Pancreas (tissue), 10 donors: ENCODE results near the gene PRKCE. TPM values are rescaled to one million over a fixed set of nuclear protein-coding genes. Genes with fewer than 3 reads are reported as not detected.

ENCODE experiments used
- ATAC-seq, 4 donors: fragments of 200-7000 bp; cut with Tn5 transposase; one replicate each; pipeline versions ENCODE4 v1.8.0 to v1.9.1; 2020; ENCODE audit warnings: mild to moderate bottlenecking in 4 of 4, moderate library complexity in 4 of 4
- DNase-seq, 6 donors: peaks; one replicate each; pipeline ENCODE4 v3.0.0-alpha.2; 2020
- FAIRE-seq: peaks from 2 replicates; lab custom pipeline; 2012; peaks lifted over from hg19 to GRCh38; lab: Jason Lieb, UNC
- H3K27ac ChIP-seq, 4 donors: fragments of 200-600 bp; sonication (generic); 1 replicate in 3 of 4; 2 replicates in 1 of 4; pipeline versions ENCODE4 v1.5.0 to v1.8.0; 2020
- H3K27me3 ChIP-seq, 4 donors: fragments of 200-600 bp; one replicate each; pipeline ENCODE4 v1.8.0; 2021
- H3K36me3 ChIP-seq, 3 donors: fragments of 200-600 bp; sonication (generic) in 1 of 3; one replicate each; pipeline versions ENCODE4 v1.5.0 to v1.8.0; 2020 to 2021
- H3K4me1 ChIP-seq, 3 donors: fragments of 200-600 bp; one replicate each; pipeline ENCODE4 v1.8.0; 2021
- H3K4me3 ChIP-seq, 4 donors: fragments of 200-600 bp; sonication (generic) in 2 of 4; one replicate each; pipeline versions ENCODE4 v1.5.0 to v1.8.0; 2020 to 2021
- H3K9me3 ChIP-seq, 4 donors: fragments of 200-600 bp; one replicate each; pipeline ENCODE4 v1.8.0; 2021
- WGBS, 2 donors: extraction: QIAGEN DNeasy Blood & Tissue Kit; methylation state at CpG; one replicate each; pipeline ENCODE4 v1.1.7; 2013; 5-methylcytosine and 5-hydroxymethylcytosine counted together
- intact Hi-C, 3 donors: fragments of 100-400 bp; cut with DNase I; formaldehyde crosslinking; loops; one replicate each; pipeline versions ENCODE4 v1.11.1 to v1.14.2; 2022
- polyA plus RNA-seq, 2 donors: library from polyadenylated mRNA; stranded (reverse); fragments of 200-250 nt; gene quantifications; one replicate each; pipeline ENCODE4 v1.2.3, GENCODE V29; 2013
- total RNA-seq, 6 donors: library from RNA; stranded (reverse); fragmentation: NEBNext Ultra II Directional in 4 of 6; extraction: Animal tissue kit (Norgen Biotek cat#: 25700) in 4 of 6; gene quantifications; one replicate each; pipeline versions ENCODE4 v1.2.1 to v1.2.4, GENCODE V29; 2021 to 2023
- TF ChIP-seq, protein P1 (sequence below), 4 donors: fragments of 200-600 bp; sonication (generic) in 3 of 4; IDR thresholded peaks; one replicate each; pipeline versions ENCODE4 v1.5.0 to v1.8.0; 2021; ENCODE audit warnings: antibody characterized with exemption in 4 of 4
- donor health status: healthy with polysubstance abuse.
- donor health status: DM: no; HTN: no; CAD: no; lungs with moderate emphysema.
- donor health status: DM: no; HTN: no; CAD: no.
- donor health status: control.
- donor health status: control.
- donor health status: Bipolar disorder and iron deficiency.
- donor health status: DM: yes; HTN: yes; CAD: no.
- donor health status: DM: no; HTN: no; CAD: no.
- donor health status: DM: no; HTN: no; CAD: no.
- donor health status: DM: yes; HTN: yes; CAD: no.

The PRKCE gene
- total and polyA plus RNA-seq, 8 donors = 4.0 to 19.4 (median 10.0) TPM

DNA sequence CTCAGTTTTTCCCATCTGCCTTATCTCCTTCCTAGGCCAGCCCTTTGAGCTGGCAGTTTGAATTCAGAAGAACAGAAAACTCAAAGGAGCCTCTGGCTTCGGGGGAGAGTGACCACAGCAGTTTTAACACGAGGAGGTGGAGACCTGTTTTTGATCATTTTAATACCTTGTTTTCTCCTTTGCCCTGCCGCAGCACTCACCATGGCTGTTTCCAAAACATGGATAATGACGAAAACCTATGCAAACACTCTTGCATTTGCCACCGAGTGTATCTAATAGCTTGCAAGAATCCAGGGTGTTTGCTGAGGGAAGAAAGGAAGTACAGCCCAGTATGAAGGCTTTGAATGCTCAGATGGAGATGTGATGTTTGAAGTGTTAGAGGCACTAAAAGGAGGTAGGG is 167.1 kb downstream of the PRKCE start:
- no peaks in the 10 kb centered on the region for H3K36me3 ChIP-seq
- TF ChIP-seq, protein P1, sequence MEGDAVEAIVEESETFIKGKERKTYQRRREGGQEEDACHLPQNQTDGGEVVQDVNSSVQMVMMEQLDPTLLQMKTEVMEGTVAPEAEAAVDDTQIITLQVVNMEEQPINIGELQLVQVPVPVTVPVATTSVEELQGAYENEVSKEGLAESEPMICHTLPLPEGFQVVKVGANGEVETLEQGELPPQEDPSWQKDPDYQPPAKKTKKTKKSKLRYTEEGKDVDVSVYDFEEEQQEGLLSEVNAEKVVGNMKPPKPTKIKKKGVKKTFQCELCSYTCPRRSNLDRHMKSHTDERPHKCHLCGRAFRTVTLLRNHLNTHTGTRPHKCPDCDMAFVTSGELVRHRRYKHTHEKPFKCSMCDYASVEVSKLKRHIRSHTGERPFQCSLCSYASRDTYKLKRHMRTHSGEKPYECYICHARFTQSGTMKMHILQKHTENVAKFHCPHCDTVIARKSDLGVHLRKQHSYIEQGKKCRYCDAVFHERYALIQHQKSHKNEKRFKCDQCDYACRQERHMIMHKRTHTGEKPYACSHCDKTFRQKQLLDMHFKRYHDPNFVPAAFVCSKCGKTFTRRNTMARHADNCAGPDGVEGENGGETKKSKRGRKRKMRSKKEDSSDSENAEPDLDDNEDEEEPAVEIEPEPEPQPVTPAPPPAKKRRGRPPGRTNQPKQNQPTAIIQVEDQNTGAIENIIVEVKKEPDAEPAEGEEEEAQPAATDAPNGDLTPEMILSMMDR (IDR thresholded peaks at IDR 0.05) = no peak
- ATAC-seq (no peak), DNase-seq (no peak), FAIRE-seq (no peak)
- 81 to 83% methylated on average over 5 of the region's 5 CpGs for WGBS, 2 donors
- no peak overlapping the region for H3K4me3 ChIP-seq
- no peaks in the 10 kb centered on the region for H3K9me3 ChIP-seq
- H3K27me3 ChIP-seq = no peaks in the 10 kb centered on the region
- intact Hi-C loops = no loop called here
- H3K4me1 ChIP-seq = peaks cover 33 to 46% (median 44%) of the 10 kb centered on the region in 3 donors
- H3K27ac ChIP-seq = no peak overlapping the region

DNA sequence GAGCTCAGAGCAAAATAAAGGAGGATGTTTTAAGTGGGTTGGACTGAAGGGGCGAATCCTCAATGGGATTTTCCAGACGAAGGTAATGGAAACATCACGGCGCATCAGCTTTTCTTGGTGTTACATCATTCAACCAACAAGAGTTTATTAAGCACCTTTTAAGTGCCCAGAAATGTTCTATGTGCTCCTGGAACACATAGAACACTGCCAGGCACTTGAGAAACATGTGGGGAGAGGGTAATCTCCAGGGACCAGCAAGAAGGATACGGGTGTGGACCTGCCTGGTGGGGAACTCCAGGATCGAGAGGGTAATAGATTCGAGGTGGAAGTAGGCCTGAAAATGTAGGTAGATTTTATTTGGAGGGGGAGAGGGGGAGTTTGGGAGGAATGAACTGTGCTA is 168.6 kb downstream of the PRKCE start:
- H3K27ac ChIP-seq = no peak overlapping the region
- peaks cover 33 to 52% (median 49%) of the 10 kb centered on the region in 3 donors for H3K4me1 ChIP-seq
- WGBS, 2 donors = 97% methylated on average over 7 of the region's 7 CpGs
- H3K27me3 ChIP-seq = no peaks in the 10 kb centered on the region
- TF ChIP-seq, protein P1 (IDR thresholded peaks at IDR 0.05) = no peak
- no peak overlapping the region for H3K4me3 ChIP-seq
- DNase-seq (no peak), FAIRE-seq (no peak), ATAC-seq (no peak)
- no peaks in the 10 kb centered on the region for H3K9me3 ChIP-seq
- H3K36me3 ChIP-seq = no peaks in the 10 kb centered on the region
- intact Hi-C loops = no loop called here

DNA sequence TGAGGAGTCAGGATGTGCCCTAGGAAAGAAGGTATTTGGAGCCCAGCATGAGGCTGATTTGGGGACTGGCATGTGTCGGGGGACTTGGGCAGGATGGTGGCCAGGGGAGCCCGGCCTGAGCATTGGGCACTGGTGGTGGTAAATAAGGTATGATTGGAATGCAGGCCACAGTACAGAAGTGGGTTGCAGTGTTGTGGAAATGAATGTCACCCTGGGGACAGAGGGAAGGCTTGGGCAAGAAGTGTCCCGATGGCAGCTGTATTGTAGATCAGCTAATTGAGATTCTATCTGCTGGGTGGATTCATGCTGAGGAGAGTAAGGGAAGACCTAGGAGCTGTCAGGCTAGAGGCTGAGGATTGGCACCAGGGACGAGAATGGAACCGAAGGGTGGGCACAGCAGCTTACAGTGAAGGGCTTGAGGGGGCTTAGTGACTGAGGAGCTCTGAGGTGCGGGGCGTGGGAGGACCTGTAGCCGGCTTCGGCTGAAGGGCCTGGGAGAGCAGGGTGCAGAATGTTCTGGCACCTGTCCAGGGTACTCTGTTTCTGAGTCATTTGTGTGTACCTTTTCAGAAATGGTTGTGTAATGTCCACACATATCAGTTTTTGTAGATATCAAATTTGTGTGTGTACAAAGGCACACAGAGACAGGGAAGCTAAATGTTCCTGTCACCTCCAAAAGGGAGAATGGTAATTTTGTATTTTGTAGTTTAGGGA is 170.2 kb downstream of the PRKCE start:
- H3K27ac ChIP-seq = peak overlapping the region; percentile 60 to 81 (median 68)
- DNase-seq (peak; percentile 71 to 90 (median 86)), FAIRE-seq (no peak), ATAC-seq (peak; percentile 78 to 88 (median 80))
- H3K4me1 ChIP-seq = peaks cover 23 to 38% (median 35%) of the 10 kb centered on the region in 3 donors
- intact Hi-C loops = no loop called here
- H3K27me3 ChIP-seq = no peaks in the 10 kb centered on the region
- no peaks in the 10 kb centered on the region for H3K9me3 ChIP-seq
- 30 to 31% methylated on average over 9 of the region's 9 CpGs for WGBS, 2 donors
- TF ChIP-seq, protein P1 (IDR thresholded peaks at IDR 0.05) = no peak
- H3K4me3 ChIP-seq = no peak overlapping the region
- no peaks in the 10 kb centered on the region for H3K36me3 ChIP-seq

DNA sequence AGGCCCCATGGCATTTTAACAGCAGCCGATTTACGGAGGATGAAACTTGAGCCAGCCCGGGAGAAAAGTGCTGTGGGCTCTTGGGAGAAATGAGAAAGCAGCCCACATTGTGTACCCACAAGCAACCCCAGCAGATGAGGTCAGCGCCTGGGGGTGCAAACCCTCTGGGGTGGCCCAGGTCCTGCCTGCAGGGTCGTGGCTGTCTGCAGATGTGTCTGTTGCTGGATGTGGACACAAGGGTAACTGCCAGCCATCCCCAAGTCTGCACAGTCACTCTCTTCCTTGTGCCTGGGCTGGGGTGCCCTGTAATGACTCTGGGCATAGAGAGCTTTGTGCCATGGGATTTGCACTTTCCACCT is 170.8 kb downstream of the PRKCE start:
- Histone ChIP-seq H3K27ac (peak overlapping the region; percentile 60 to 81 (median 68)), H3K27me3 (no peaks in the 10 kb centered on the region), H3K4me1 (peaks cover 23 to 38% (median 35%) of the 10 kb centered on the region in 3 donors), H3K9me3 (no peaks in the 10 kb centered on the region), H3K36me3 (no peaks in the 10 kb centered on the region), H3K4me3 (no peak overlapping the region)
- DNase-seq (peak in 4 of 6 donors; percentile 25 to 53 (median 40)), ATAC-seq (peak; percentile 7 to 42 (median 16)), FAIRE-seq (no peak)
- TF ChIP-seq, protein P1 (IDR thresholded peaks at IDR 0.05) = no peak
- WGBS, 2 donors = 21 to 29% methylated on average over 5 of the region's 5 CpGs
- intact Hi-C loops = no loop called here

DNA sequence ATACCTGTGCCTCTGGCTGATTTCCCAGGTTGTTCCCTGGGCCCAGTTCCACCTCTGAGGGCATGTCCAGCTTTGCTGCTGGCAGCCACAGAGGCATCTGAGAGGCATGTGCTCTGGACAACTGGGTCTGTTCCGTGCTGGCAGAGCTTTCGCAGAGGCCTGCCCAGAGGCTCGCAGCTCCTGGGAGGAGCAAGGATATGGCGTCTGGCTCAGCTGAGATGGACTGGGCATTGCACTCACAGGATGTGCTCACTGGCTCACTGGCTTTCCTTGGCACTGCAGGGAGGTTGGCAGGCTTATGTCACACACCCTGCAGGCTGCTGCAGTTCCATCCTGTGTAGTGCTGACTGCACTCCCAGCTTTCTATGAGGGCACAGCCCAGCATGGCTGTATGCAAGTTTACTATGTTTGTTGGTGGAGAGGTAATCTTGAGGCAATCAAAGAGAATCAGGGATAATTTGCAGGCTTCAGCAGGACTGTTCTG is 172.3 kb downstream of the PRKCE start:
- ATAC-seq (peak; percentile 85 to 92 (median 89)), DNase-seq (peak; percentile 75 to 97 (median 94)), FAIRE-seq (no peak)
- WGBS, 2 donors = 11 to 13% methylated on average over 4 of the region's 4 CpGs
- intact Hi-C loops = no loop called here
- Histone ChIP-seq H3K36me3 (no peaks in the 10 kb centered on the region), H3K27ac (peak overlapping the region; percentile 12 to 81 (median 68)), H3K27me3 (no peaks in the 10 kb centered on the region), H3K9me3 (no peaks in the 10 kb centered on the region), H3K4me3 (no peak overlapping the region), H3K4me1 (peaks cover 23 to 38% (median 35%) of the 10 kb centered on the region in 3 donors)
- TF ChIP-seq, protein P1 (IDR thresholded peaks at IDR 0.05) = no peak
